ENCODE results near the gene CREB3L4. TPM values are rescaled to one million over a fixed set of nuclear protein-coding genes. Genes with fewer than 3 reads are reported as not detected.

Gene CREB3L4
- polyA plus RNA-seq, 1 donor (not counting 4 experiments of a cell fraction or from before 2014, with no cell fraction given): 6.0 TPM

DNA sequence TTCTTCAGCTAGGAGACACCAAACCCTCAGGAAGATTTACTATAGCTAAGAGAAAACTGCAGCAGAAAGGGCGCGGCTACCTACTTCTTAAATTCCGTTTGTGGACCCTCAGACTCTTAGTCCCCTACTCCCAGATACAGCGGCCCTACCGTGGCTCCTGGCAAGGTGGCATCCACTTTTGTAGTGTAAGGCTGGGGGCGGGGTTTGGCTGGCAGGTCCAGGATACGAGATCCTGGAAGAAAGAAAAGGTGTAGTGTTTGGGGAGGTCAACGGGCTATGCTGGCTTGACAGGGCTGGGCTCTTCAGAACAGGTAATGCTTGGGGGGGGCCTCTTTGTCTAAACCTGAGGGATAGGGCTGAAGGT lies 280 bp downstream of the CREB3L4 start:
- no peak for FAIRE-seq
- dilution Hi-C loops (cut with MboI; ENCODE audit: extremely low pct_ligation_motif_present, low sequenced_read_pairs): no loop called here

DNA sequence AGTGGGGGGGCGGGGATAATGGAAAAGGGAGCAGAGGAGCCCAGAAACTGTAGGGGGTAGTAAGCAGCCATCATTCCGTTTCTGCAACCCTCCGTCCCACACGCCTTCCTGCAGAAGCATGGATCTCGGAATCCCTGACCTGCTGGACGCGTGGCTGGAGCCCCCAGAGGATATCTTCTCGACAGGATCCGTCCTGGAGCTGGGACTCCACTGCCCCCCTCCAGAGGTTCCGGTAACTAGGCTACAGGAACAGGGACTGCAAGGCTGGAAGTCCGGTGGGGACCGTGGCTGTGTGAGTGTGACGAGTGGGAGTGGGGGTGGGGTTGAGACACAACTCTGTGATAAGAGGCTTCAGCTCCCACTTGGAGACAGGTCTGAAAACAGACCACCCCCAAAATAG lies 706 bp downstream of the CREB3L4 start:
- peaks cover 0 to 4% of the 10 kb centered on the region in 2 experiments for H3K36me3 ChIP-seq (ENCODE audit: control insufficient read depth in 2 of 2, extremely low read depth in 1 of 2, insufficient read depth in 2 of 2, low read length in 2 of 2)
- no peak overlapping the region for H3K27ac ChIP-seq (ENCODE audit: control insufficient read depth, insufficient read depth, low read length)
- H3K4me2 ChIP-seq (ENCODE audit: control insufficient read depth, extremely low read depth, insufficient read depth, low read depth, low read length): peak overlapping the region; percentile 92
- dilution Hi-C loops (cut with MboI; ENCODE audit: extremely low pct_ligation_motif_present, low sequenced_read_pairs): no loop called here
- peak overlapping the region; percentile 53 to 79 (median 64) for H3K4me3 ChIP-seq (ENCODE audit: control insufficient read depth in 2 of 3, extremely low read depth in 1 of 3, insufficient read depth in 2 of 3, low read depth in 1 of 3, low read length in 3 of 3)
- H3K4me1 ChIP-seq (ENCODE audit: control insufficient read depth, extremely low read depth, insufficient read depth, low read length): peaks cover 25% of the 10 kb centered on the region
- no peak for FAIRE-seq
- no peaks in the 10 kb centered on the region for H3K79me2 ChIP-seq (ENCODE audit: control insufficient read depth, insufficient read depth, low read length)
- peak overlapping the region; percentile 78 for H2AFZ ChIP-seq (ENCODE audit: control insufficient read depth, low read length)
- no peaks in the 10 kb centered on the region for H3K9me3 ChIP-seq (ENCODE audit: control insufficient read depth, low read depth, low read length)
- TF ChIP-seq, protein P1, sequence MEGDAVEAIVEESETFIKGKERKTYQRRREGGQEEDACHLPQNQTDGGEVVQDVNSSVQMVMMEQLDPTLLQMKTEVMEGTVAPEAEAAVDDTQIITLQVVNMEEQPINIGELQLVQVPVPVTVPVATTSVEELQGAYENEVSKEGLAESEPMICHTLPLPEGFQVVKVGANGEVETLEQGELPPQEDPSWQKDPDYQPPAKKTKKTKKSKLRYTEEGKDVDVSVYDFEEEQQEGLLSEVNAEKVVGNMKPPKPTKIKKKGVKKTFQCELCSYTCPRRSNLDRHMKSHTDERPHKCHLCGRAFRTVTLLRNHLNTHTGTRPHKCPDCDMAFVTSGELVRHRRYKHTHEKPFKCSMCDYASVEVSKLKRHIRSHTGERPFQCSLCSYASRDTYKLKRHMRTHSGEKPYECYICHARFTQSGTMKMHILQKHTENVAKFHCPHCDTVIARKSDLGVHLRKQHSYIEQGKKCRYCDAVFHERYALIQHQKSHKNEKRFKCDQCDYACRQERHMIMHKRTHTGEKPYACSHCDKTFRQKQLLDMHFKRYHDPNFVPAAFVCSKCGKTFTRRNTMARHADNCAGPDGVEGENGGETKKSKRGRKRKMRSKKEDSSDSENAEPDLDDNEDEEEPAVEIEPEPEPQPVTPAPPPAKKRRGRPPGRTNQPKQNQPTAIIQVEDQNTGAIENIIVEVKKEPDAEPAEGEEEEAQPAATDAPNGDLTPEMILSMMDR (optimal IDR thresholded peaks at IDR 0.05 in 1 of 3, IDR thresholded peaks at IDR 0.05 in 1 of 3, conservative IDR thresholded peaks at IDR 0.05 in 1 of 3; ENCODE audit: extremely low read depth in 1 of 3, insufficient read depth in 2 of 3, low read length in 3 of 3): no peak
- no peak for TF ChIP-seq EZH2 (IDR thresholded peaks at IDR 0.05; ENCODE audit: low read length)
- H4K20me1 ChIP-seq (ENCODE audit: control insufficient read depth, extremely low read depth, insufficient read depth, low read length): no peaks in the 10 kb centered on the region
- H3K9ac ChIP-seq (ENCODE audit: control insufficient read depth, extremely low read depth, insufficient read depth, low read length): peak overlapping the region; percentile 83
- DNase-seq (ENCODE audit: low read depth, low spot score): no peak
- no peaks in the 10 kb centered on the region for H3K27me3 ChIP-seq (ENCODE audit: control insufficient read depth, extremely low read depth, insufficient read depth, low read length)
- no peaks in the 10 kb centered on the region for H3K9me1 ChIP-seq (ENCODE audit: control insufficient read depth, extremely low read depth, insufficient read depth, low read length)

More for the DNA sequence above, 280 bp downstream of the CREB3L4 start:
- Histone ChIP-seq H4K20me1 (ENCODE audit: control insufficient read depth, extremely low read depth, insufficient read depth, low read length) (no peaks in the 10 kb centered on the region), H3K79me2 (ENCODE audit: control insufficient read depth, insufficient read depth, low read length) (peaks cover 2% of the 10 kb centered on the region), H2AFZ (ENCODE audit: control insufficient read depth, low read length) (peak overlapping the region; percentile 78), H3K4me2 (ENCODE audit: control insufficient read depth, extremely low read depth, insufficient read depth, low read depth, low read length) (peak overlapping the region; percentile 92), H3K27ac (ENCODE audit: control insufficient read depth, insufficient read depth, low read length) (peak overlapping the region; percentile 78), H3K27me3 (ENCODE audit: control insufficient read depth, extremely low read depth, insufficient read depth, low read length) (no peaks in the 10 kb centered on the region), H3K36me3 (ENCODE audit: control insufficient read depth in 2 of 2, extremely low read depth in 1 of 2, insufficient read depth in 2 of 2, low read length in 2 of 2) (peaks cover 0 to 4% of the 10 kb centered on the region in 2 experiments), H3K9ac (ENCODE audit: control insufficient read depth, extremely low read depth, insufficient read depth, low read length) (peak overlapping the region; percentile 83), H3K9me3 (ENCODE audit: control insufficient read depth, low read depth, low read length) (no peaks in the 10 kb centered on the region), H3K4me3 (ENCODE audit: control insufficient read depth in 2 of 3, extremely low read depth in 1 of 3, insufficient read depth in 2 of 3, low read depth in 1 of 3, low read length in 3 of 3) (peak overlapping the region; percentile 53 to 79 (median 64)), H3K9me1 (ENCODE audit: control insufficient read depth, extremely low read depth, insufficient read depth, low read length) (no peaks in the 10 kb centered on the region), H3K4me1 (ENCODE audit: control insufficient read depth, extremely low read depth, insufficient read depth, low read length) (peaks cover 25% of the 10 kb centered on the region)
- TF ChIP-seq, protein P1 (optimal IDR thresholded peaks at IDR 0.05 in 1 of 3, IDR thresholded peaks at IDR 0.05 in 1 of 3, conservative IDR thresholded peaks at IDR 0.05 in 1 of 3; ENCODE audit: extremely low read depth in 1 of 3, insufficient read depth in 2 of 3, low read length in 3 of 3): no peak
- no peak for TF ChIP-seq EZH2 (IDR thresholded peaks at IDR 0.05; ENCODE audit: low read length)
- no peak for DNase-seq (ENCODE audit: low read depth, low spot score)
